HFFc6 (cell line): ENCODE data around the gene ITGA11. TPM values are rescaled to one million over a fixed set of nuclear protein-coding genes. Genes with fewer than 3 reads are reported as not detected.

Source experiments
- DNase-seq: peaks from one replicate; pipeline ENCODE4 v3.0.0-alpha.2; 2018
- H3K27ac Mint-ChIP-seq: 2 replicates; pipeline ENCODE4 v1.8.0; 2020; ENCODE audit warnings: mild to moderate bottlenecking, mixed read lengths
- H3K27me3 Mint-ChIP-seq: 2 replicates; pipeline ENCODE4 v1.8.0; 2021; ENCODE audit warnings: mild to moderate bottlenecking, moderate library complexity, mixed read lengths; ENCODE audit not compliant: insufficient read depth
- H3K36me3 Mint-ChIP-seq: 2 replicates; pipeline ENCODE4 v1.8.0; 2021; ENCODE audit warnings: low read depth, mixed read lengths
- H3K4me1 Mint-ChIP-seq: 2 replicates; pipeline ENCODE4 v1.8.0; 2020; ENCODE audit warnings: low read depth, mixed read lengths
- H3K4me3 Mint-ChIP-seq: 2 replicates; pipeline ENCODE4 v1.8.0; 2020; ENCODE audit warnings: mild to moderate bottlenecking, moderate library complexity, mixed read lengths
- H3K9me3 Mint-ChIP-seq: 2 replicates; pipeline ENCODE4 v1.8.0; 2020; ENCODE audit warnings: mild to moderate bottlenecking, mixed read lengths
- CTCF ChIP-seq: fragments of 200-600 bp; sonication (generic); IDR thresholded peaks from 2 replicates; pipeline ENCODE4 v1.5.0; 2021; ENCODE audit warnings: antibody characterized with exemption, mild to moderate bottlenecking
- total RNA-seq, 6 experiments: library from RNA; stranded (reverse); fragmentation: NEBNext Ultra II Directional; extraction: Animal tissue kit (Norgen Biotek cat#: 25700); gene quantifications; 2 replicates in 1 of 6; 3 replicates in 5 of 6; pipeline ENCODE4 v1.2.3, GENCODE V29; 2021

Gene ITGA11
- total RNA-seq, 6 experiments from 2014 or later: 1.2 to 2.1 (median 1.4) TPM

GRCh38 chr15:68414206-68414555, 17.8 kb downstream of the ITGA11 start:
- H3K36me3 Mint-ChIP-seq: no peaks in the 10 kb centered on the region
- DNase-seq: no peak
- TF ChIP-seq CTCF: no peak

GRCh38 chr15:68413363-68414205, 18.4 kb downstream of the ITGA11 start:
- peaks cover 2% of the 10 kb centered on the region for H3K4me1 Mint-ChIP-seq
- TF ChIP-seq CTCF: no peak
- no peak overlapping the region for H3K4me3 Mint-ChIP-seq
- H3K9me3 Mint-ChIP-seq: no peaks in the 10 kb centered on the region
- H3K36me3 Mint-ChIP-seq: no peaks in the 10 kb centered on the region
- H3K27me3 Mint-ChIP-seq: peaks cover 6% of the 10 kb centered on the region; the same call in 1 of the 2 replicates
- no peak for DNase-seq
- H3K27ac Mint-ChIP-seq: no peak overlapping the region

More at GRCh38 chr15:68414206-68414555, 17.8 kb downstream of the ITGA11 start:
- no peak overlapping the region for H3K27ac Mint-ChIP-seq
- H3K27me3 Mint-ChIP-seq: peaks cover 1% of the 10 kb centered on the region; the same call in 1 of the 2 replicates
- H3K4me1 Mint-ChIP-seq: peaks cover 8% of the 10 kb centered on the region
- H3K4me3 Mint-ChIP-seq: no peak overlapping the region
- H3K9me3 Mint-ChIP-seq: no peaks in the 10 kb centered on the region

DNA sequence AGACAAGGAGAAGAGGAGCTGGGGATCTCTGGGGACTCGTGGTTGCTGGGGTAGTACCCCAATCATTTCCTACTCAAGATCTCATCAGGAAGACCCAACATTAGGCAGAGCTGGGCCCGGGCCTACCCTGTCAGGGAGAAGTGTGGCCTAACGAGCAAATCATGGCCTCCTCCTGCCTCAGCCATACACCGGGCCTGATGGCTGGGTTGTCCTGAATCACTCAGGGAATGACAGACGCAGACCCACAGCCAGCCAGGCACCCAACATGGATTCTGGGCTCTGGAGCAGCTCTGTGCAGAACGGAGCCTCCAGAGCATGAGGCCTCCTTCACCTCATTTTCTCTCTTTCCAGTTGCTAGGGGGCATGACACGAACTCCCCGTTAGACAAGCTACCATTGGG, 19.7 kb downstream of the ITGA11 start:
- H3K36me3 Mint-ChIP-seq: no peaks in the 10 kb centered on the region
- no peak overlapping the region for H3K4me3 Mint-ChIP-seq
- no peak for TF ChIP-seq CTCF
- H3K27ac Mint-ChIP-seq: no peak overlapping the region
- peaks cover 12% of the 10 kb centered on the region for H3K27me3 Mint-ChIP-seq
- H3K9me3 Mint-ChIP-seq: no peaks in the 10 kb centered on the region
- DNase-seq: no peak
- H3K4me1 Mint-ChIP-seq: no peaks in the 10 kb centered on the region; the same call in 1 of the 2 replicates

- Mint-ChIP-seq H3K9me3 (no peaks in the 10 kb centered on the region), H3K27ac (no peak overlapping the region), H3K4me1 (no peaks in the 10 kb centered on the region; the same call in 1 of the 2 replicates), H3K36me3 (no peaks in the 10 kb centered on the region), H3K4me3 (no peak overlapping the region), H3K27me3 (peaks cover 12% of the 10 kb centered on the region)
- no peak for TF ChIP-seq CTCF
- DNase-seq: no peak
Measured at GRCh38 chr15:68411735-68412134, 20.2 kb downstream of the ITGA11 start.

DNA sequence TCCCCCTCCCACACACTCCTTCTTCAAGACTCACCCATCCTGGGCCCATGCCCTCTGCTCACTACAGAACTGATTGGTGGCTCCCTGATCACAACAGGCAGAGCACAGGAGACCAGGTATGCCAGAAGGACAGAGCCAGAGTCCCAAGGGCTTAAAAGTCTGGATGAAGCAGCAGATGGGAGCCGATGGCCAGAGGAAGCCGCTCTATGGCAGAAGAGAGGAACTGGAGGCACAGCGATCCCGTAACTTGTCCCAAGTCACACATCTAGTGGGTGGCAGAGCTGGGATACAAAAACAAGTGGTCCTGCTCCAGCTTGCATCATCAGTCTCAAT, 20.7 kb downstream of the ITGA11 start:
- no peak for DNase-seq
- no peaks in the 10 kb centered on the region for H3K36me3 Mint-ChIP-seq
- H3K9me3 Mint-ChIP-seq: no peaks in the 10 kb centered on the region
- no peak for TF ChIP-seq CTCF
- H3K4me1 Mint-ChIP-seq: no peaks in the 10 kb centered on the region; the same call in 1 of the 2 replicates
- H3K27me3 Mint-ChIP-seq: peaks cover 12% of the 10 kb centered on the region
- H3K4me3 Mint-ChIP-seq: no peak overlapping the region
- no peak overlapping the region for H3K27ac Mint-ChIP-seq
